ENCODE results near the gene ZSWIM6. TPM values are rescaled to one million over a fixed set of nuclear protein-coding genes. Genes with fewer than 3 reads are reported as not detected.

ZSWIM6 gene
- total RNA-seq, 1 experiment from 2014 or later, result 3.4 TPM

DNA sequence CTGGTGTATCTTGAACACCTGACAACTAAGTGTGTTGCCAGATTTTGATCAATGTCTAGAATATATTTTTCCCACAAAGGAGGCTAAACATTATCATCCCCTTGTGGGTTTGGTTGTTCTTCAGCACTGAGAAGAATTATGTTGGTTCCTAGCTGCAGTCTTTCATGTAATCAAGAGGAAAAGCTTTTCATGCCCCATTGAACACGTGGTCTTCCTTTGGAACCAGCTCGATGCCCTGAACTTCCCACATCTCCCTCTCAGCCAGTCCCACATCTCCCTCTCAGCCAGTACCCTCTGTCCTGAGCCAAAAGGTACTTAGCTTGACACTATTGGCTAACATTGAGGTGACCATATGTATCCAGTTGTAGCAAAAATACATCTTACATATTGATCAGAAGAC is 36.7 kb upstream of the ZSWIM6 start:
- DNase-seq, result no peak
- Histone ChIP-seq H3K4me2 (ENCODE audit: low read length) (no peak overlapping the region), H4K20me1 (ENCODE audit: low read length) (no peaks in the 10 kb centered on the region), H3K9ac (ENCODE audit: low read length) (no peak overlapping the region), H3K4me3 (ENCODE audit: low read length) (no peak overlapping the region), H3K79me2 (ENCODE audit: low read length) (peaks cover 14% of the 10 kb centered on the region), H3K9me2 (replicated peaks; ENCODE audit: low read length) (no peaks in the 10 kb centered on the region), H3K9me3 (ENCODE audit: low read length) (no peaks in the 10 kb centered on the region), H3K4me1 (ENCODE audit: insufficient read depth, low read length) (peaks cover 32% of the 10 kb centered on the region), H3K27me3 (ENCODE audit: low read length) (no peaks in the 10 kb centered on the region), H2AFZ (ENCODE audit: low read length) (no peak overlapping the region), H3K36me3 (ENCODE audit: low read depth, low read length) (no peaks in the 10 kb centered on the region), H3F3A (ENCODE audit: low read length, unreplicated experiment) (no peaks in the 10 kb centered on the region), H3K27ac (ENCODE audit: low read length) (no peak overlapping the region)
- BruUV-seq (replicated peaks), result no TSS peak
- ChIA-PET POLR2A (ENCODE audit: unreplicated experiment) (no interaction called here), CTCF (no interaction called here)
- intact Hi-C loops (cut with micrococcal nuclease), result no loop called here
- no peak for TF ChIP-seq EZH2phosphoT487 (IDR thresholded peaks at IDR 0.05; ENCODE audit: borderline replicate concordance, low read length)
- no peak for TF ChIP-seq CTCF (conservative IDR thresholded peaks at IDR 0.05; ENCODE audit: low read depth, low read length)
- TF ChIP-seq EZH2 (IDR thresholded peaks at IDR 0.05; ENCODE audit: low read length, unreplicated experiment), result no peak
- ATAC-seq, result no peak

GRCh38 chr5:61298066-61298465 is 34.0 kb upstream of the ZSWIM6 start:
- H3K9me3 ChIP-seq (ENCODE audit: low read length), result no peaks in the 10 kb centered on the region
- H3K4me2 ChIP-seq (ENCODE audit: low read length), result peak overlapping the region; percentile 39
- no peaks in the 10 kb centered on the region for H3K27me3 ChIP-seq (ENCODE audit: low read length)
- H3K9ac ChIP-seq (ENCODE audit: low read length), result no peak overlapping the region
- H3K36me3 ChIP-seq (ENCODE audit: low read depth, low read length), result 0 out of 2 replicates have a peak, but pooled peaks cover 3% of the 10 kb centered on the region
- no peaks in the 10 kb centered on the region for H3K9me2 ChIP-seq (replicated peaks; ENCODE audit: low read length)
- DNase-seq (no peak), ATAC-seq (no peak)
- ChIA-PET CTCF (no interaction called here), POLR2A (ENCODE audit: unreplicated experiment) (no interaction called here)
- peaks cover 44% of the 10 kb centered on the region for H3K4me1 ChIP-seq (ENCODE audit: insufficient read depth, low read length)
- no TSS peak for BruUV-seq (replicated peaks)
- no peak for TF ChIP-seq EZH2phosphoT487 (IDR thresholded peaks at IDR 0.05; ENCODE audit: borderline replicate concordance, low read length)
- no peak for TF ChIP-seq CTCF (conservative IDR thresholded peaks at IDR 0.05; ENCODE audit: low read depth, low read length)
- no peak for TF ChIP-seq EZH2 (IDR thresholded peaks at IDR 0.05; ENCODE audit: low read length, unreplicated experiment)
- intact Hi-C loops (cut with micrococcal nuclease), result no loop called here
- no peak overlapping the region for H3K4me3 ChIP-seq (ENCODE audit: low read length)
- H3F3A ChIP-seq (ENCODE audit: low read length, unreplicated experiment), result no peaks in the 10 kb centered on the region
- H4K20me1 ChIP-seq (ENCODE audit: low read length), result no peaks in the 10 kb centered on the region
- H3K27ac ChIP-seq (ENCODE audit: low read length), result peak overlapping the region; percentile 79
- peaks cover 28% of the 10 kb centered on the region for H3K79me2 ChIP-seq (ENCODE audit: low read length)
- H2AFZ ChIP-seq (ENCODE audit: low read length), result no peak overlapping the region

- H3K9ac ChIP-seq (ENCODE audit: low read length), result no peak overlapping the region
- H3K4me2 ChIP-seq (ENCODE audit: low read length), result peak overlapping the region; percentile 39
- POLR2A ChIA-PET (ENCODE audit: unreplicated experiment), result no interaction called here
- no peaks in the 10 kb centered on the region for H3K9me3 ChIP-seq (ENCODE audit: low read length)
- DNase-seq (peak; percentile 81), ATAC-seq (peak; percentile 50)
- TF ChIP-seq CTCF (conservative IDR thresholded peaks at IDR 0.05; ENCODE audit: low read depth, low read length) (no peak), EZH2phosphoT487 (IDR thresholded peaks at IDR 0.05; ENCODE audit: borderline replicate concordance, low read length) (no peak), EZH2 (IDR thresholded peaks at IDR 0.05; ENCODE audit: low read length, unreplicated experiment) (no peak)
- peak overlapping the region; percentile 11; the same call in 1 of the 2 replicates for H3K4me3 ChIP-seq (ENCODE audit: low read length)
- H3K27ac ChIP-seq (ENCODE audit: low read length), result peak overlapping the region; percentile 79
- peaks cover 48% of the 10 kb centered on the region for H3K4me1 ChIP-seq (ENCODE audit: insufficient read depth, low read length)
- H3K79me2 ChIP-seq (ENCODE audit: low read length), result peaks cover 34% of the 10 kb centered on the region
- intact Hi-C loops (cut with micrococcal nuclease), result no loop called here
- no TSS peak for BruUV-seq (replicated peaks)
- H3K27me3 ChIP-seq (ENCODE audit: low read length), result no peaks in the 10 kb centered on the region
- H2AFZ ChIP-seq (ENCODE audit: low read length), result no peak overlapping the region
- H4K20me1 ChIP-seq (ENCODE audit: low read length), result no peaks in the 10 kb centered on the region
- no peaks in the 10 kb centered on the region for H3K9me2 ChIP-seq (replicated peaks; ENCODE audit: low read length)
- H3F3A ChIP-seq (ENCODE audit: low read length, unreplicated experiment), result no peaks in the 10 kb centered on the region
- CTCF ChIA-PET, result no interaction called here
- 0 out of 2 replicates have a peak, but pooled peaks cover 3% of the 10 kb centered on the region for H3K36me3 ChIP-seq (ENCODE audit: low read depth, low read length)
Measured at GRCh38 chr5:61298580-61298979, 33.5 kb upstream of the ZSWIM6 start.

Data from PC-3 (cell line).